NCI-H510A treated with DMSO at 0.1 percent for 48 hours (cell line): ENCODE measurements around the gene ZNF827.

Source experiments
- DNase-seq: peaks from one replicate; lab custom pipeline; 2025; lab: John Stamatoyannopoulos, UW

The ZNF827 gene

DNA sequence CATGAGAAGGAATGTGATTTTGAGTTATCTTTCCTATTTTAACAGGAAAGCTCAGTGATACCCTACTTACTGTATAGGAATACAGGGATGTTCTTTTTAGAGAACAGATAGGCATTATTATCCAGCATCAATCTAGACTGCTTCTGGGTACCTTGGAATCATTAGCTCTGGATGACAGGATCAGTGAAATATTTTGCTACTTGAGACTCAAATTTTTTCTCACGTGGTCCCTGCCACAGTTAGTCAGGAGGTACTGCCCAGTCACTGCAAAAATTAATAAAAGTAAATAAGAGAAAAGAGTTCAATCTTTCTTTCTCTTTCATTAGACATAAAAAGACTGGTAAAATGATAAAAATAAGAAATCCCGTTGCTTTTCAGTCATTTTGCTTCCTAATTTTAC, 5.5 kb downstream of the ZNF827 start:
- DNase-seq, result no peak

DNA sequence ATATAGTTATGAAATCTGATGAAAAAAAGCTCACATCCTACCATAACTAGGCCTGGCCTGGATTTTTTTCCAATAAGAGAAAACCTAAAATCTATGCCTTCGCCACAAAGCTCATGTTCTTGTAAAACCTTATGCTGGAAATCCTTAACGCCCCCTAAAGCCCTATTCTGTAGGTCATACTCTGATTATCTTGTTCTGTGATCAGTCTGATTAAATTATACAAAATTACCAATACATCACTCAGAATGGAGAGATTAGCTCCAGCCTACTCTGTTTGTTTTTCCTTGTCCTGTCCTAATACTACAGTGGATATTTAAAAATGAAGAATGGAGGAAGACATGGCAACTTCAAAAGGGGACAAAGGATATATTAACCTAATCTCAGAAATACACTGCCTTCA, 7.2 kb downstream of the ZNF827 start:
- no peak for DNase-seq

DNA sequence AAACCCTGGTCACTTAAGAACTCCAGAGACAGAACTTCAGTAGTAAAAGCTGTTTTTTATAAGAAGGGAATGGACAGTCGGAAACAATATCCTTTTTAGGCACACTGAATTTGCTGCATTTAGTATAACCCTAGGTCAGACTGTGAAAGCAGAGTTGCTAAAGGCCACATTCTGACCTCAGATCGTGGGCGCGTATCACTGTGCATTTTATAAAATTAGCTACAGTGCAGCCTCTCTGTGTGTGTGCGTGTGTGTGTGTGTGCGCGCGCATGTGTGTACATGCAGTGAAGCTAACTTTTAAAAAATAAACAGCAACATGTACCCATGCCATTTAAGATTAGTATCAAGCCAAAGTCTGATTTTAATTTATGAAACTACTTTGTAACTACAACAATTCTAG, 8.0 kb downstream of the ZNF827 start:
- no peak for DNase-seq

DNA sequence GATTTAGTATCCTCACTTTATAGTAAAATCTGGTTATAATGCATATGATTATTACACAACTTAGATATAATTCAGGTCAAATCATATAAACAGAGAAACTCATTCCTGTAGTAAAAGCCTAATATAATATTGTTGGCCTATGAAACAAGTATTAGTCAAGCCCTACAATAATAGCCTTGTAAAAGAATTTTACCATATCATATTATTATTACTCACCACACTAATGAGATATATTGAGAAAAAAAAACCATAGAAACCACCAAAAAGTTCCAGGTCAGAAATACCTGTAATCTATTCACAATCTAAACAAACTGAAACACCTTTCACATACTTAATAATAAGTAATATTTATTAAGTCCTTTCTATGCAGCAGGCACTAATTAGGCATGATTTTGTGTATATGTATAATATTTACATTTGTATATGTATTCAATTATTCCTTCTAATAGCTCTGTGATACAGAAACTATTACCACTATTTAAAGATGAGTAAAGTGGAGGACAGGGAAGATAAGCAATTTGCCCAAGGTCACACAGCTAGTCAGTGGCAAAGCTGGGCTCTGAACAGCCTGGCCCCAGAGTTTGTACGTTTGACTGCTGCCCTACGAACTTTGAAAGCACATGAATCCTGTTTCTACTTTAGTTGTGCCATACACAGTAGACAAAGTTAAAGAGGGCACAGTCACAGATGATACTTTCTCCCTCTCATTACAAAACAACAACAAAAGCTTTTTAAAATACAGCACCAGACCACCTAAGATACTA, 9.0 kb downstream of the ZNF827 start:
- no peak for DNase-seq

DNA sequence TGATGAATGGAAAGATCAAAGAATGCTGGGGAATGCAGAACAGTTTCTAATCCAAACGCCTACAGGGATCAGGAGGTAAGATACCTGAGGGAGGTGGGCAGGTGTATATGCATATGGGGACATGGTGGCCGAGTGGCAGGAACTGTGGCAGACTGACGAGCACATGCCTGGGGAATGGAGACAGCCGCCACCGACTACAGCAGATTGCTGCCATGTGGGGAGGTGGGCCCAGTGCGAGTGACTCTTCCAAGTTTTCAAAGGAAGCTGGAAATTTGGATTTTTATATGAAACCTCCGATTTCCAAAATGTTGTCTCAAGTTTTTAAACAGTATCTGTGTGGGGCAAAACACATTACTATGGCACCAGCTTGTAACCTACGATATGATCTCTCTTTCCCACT, 9.9 kb downstream of the ZNF827 start:
- DNase-seq, result no peak

DNA sequence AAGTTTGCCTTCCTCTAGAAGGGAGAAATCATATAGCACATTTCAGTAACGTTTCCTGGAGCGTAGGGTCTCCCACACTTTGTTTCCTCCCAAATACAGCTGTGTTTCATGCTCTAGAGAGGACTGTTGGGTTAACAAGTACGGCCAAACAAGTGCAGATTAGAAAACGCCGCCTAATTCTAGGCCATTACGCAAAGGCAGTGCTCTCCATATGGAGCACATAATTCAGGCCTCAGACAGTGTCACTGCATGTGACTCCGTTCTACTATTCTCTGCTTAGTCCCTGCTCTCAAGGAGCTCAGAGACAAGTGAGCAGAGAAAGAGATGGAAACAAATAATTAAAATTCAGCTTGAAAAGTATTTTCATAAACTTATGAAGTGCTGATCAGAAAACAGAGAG, 11.6 kb downstream of the ZNF827 start:
- no peak for DNase-seq

DNA sequence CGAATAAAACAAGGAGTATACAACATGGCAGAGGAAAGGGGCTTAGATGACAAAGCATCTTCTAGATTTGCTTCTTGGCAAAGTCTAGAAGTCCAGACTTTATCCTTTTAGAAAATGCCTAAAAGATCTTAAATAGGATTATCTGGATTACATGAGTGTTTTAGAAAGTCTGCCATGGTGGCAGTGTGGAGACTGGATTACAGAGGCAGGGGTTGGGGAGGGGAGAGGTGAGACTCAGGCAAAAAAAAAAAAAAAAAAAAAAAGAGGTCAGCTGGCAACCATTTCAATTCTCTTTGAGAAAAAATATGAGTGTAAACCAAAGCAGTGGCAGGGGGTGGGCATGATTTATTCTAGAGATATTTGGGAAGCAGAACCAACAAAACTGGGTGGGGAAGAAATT, 17.4 kb downstream of the ZNF827 start:
- DNase-seq, result no peak

DNA sequence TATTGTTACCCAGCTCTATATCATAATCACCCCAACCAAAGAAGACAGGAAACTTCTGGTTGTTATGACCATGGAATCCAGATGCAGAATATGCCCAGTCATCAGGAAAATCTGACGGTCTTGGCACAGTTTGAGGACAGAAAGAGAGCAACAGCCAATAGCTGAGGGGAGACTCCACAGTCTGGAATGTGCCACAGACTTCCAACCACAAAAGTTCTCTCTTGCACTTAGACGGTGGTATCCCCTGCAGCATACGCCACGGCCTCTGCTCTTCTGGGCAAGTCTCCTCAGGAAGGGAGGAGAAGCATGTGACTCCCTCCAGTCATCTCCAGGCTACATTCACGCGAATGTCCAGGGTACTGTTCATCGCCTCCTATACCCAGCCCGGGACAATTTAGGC, 18.4 kb downstream of the ZNF827 start:
- no peak for DNase-seq

DNA sequence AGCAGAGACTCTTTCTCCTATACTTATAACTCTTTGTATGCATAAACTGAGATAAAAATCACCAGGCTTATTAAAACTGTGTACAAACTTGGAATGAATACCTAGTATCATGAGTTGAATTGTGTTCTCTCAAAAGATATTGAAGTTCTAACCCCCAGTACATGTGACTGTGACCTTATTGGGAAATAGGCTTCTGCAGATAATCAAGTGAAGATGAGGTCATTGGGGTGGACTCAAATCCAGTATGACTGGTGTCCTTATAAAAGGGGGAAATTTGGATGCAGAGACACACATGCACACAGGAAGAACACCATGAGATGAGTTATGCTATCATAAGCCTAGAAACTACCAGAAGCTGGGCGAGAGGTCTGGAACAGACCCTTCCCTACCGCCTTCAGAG, 26.2 kb downstream of the ZNF827 start:
- DNase-seq, result no peak

DNA sequence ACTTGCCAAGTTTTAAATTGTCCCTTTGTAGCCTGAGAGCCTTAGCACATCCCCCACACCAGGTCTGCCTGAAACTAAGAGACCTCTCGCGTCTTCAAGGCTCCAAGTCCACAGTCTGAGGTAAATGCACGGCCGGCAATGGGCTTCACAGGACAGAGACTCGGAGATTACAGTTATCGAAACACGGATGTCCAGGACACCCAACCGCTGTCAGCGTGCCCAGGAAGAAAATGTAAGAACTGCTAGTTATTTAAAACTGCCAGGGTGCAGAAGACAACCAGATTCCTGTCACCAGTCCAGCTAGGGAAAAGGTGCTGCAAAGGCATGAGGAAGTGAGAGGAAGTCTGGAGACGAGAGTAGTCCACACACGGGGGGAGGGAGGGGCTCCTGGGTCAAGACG, 28.9 kb downstream of the ZNF827 start:
- no peak for DNase-seq

DNA sequence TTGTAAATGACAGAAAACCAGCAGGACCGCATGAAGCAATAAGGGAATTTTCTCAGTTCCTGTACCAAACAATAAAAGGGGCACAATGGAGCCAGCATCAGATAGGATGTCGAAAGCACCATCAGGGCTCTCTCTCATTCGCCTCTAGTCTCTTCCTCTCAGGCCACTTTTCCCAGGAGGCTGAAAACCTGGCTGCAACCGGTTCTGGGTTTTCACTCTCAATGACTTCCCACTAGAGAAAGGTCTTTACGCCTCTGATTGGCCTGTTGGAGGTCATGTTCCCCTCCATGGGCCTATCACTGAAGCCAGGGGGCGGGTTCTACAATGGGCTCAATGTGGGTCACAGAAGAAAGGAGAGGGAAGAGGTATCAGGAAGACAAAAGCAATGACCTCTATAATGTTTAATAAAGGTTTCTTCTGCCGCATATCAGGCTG, 29.3 kb downstream of the ZNF827 start:
- no peak for DNase-seq

DNA sequence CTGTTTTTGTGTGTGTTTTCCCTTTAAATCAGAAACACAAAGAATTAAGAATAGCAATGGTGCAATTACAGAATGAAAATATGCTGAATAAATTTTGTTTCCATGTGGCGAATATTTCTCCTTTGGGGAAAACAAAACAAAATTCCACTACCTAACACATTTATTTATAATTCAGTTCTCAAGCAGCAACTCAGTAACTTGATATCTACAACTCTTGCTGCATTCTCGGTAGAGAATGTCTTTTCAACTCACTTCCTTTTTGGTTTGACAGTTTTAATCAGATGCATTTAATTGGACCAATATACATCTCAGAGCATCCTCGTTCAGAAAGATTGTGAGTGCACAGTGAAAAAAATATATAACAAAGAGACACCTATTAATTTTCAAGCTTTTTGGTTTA, 30.8 kb downstream of the ZNF827 start:
- DNase-seq, result peak; percentile 3

DNA sequence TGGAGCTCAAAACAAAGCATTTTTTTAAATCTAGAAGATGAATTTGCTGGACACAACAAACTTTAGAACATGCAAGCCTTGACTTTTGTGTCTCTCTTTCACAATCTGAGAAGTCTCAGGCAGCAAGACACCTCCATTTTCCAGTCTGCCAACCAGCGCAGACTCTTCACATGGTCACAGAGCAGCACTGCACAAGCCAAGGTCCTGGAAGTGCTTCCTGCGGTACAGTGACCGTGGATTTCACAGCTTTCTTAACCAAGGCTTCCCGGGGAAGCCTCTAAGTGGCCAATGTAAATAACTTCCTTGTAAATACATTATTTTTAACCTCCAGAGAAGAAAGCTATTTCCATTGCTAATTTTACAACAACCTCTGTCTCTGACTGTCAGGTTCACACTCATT, 31.2 kb downstream of the ZNF827 start:
- DNase-seq, result no peak

DNA sequence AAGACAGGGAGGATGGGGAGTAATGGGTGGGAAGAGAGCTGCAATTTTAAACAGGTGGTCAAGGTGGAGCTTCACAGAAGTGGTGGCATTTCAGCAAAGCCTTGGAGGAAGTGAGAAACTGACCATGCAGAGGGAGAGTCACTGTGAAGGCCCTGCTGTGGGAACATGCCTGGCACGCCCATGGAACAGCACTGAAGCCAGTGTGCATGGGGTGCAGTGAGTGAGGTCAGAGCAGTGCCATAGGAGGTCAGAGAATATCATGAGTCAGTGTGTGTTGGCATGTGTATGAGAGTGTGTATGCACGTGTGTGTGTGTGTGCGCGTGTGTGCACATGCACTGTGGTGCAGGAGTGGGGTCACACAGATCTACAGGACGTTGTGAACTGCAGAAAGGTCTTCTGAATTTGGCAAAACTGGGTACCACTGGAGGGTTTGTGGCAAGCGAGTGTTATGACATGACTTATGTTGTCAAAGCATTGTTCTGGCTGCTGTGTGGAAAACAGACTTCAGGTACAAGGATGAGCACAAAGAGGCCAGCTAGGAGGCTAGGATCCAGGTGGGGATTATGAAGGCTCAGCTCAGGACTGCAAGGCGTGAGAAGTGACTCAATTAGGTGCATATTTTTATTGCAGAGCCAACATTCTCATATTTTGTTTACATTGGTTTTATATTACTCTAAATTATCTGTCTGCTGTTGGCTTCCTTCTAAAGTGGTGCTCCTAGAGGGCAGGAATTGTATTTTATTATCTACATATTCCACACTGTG, 34.0 kb downstream of the ZNF827 start:
- peak; percentile 20 for DNase-seq

DNA sequence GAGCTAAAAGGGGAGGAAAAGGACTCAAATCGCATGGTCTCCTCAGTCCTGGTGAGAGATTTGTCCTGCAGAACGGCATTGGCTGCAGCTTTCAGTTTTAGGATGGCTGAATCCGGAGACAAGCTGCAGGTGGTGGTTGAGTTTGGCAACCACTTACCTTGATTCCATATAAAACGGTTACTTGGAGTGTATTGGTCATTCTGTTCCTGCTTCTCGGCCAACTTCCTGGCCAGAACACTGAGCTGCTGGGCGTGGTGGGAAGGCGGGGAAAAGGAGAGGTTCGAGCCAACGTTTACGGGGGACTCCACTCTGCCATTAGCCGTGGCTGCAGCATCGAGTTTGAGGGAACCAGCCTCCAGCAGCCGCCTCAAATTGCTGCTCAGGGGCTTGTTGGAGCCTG, 36.1 kb downstream of the ZNF827 start:
- DNase-seq, result no peak

DNA sequence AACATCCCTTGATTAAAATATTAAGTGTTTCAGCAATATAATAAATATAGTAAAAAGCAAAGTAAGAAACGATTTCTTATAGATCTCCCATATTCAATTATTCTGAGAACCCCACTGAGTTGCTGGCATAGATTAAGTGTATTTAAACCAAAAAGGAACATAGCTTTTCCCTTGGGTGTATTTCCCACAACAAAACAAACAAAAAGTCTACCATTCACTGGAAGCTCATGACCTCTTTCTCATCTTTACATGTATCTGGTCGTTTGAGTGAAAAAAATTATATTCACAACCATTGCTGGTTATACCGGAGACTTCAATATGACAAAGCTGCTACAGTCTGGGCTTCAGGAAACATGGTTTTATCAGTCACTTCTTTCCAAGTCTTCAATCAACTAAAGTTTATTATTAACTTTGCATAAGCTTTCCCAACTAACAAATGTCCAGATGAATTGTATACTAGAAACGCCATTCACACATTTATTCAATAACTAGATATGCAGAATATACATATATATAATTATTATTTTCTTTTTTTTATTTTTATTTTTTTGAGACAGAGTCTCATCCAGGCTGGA, 38.6 kb downstream of the ZNF827 start:
- DNase-seq, result no peak

DNA sequence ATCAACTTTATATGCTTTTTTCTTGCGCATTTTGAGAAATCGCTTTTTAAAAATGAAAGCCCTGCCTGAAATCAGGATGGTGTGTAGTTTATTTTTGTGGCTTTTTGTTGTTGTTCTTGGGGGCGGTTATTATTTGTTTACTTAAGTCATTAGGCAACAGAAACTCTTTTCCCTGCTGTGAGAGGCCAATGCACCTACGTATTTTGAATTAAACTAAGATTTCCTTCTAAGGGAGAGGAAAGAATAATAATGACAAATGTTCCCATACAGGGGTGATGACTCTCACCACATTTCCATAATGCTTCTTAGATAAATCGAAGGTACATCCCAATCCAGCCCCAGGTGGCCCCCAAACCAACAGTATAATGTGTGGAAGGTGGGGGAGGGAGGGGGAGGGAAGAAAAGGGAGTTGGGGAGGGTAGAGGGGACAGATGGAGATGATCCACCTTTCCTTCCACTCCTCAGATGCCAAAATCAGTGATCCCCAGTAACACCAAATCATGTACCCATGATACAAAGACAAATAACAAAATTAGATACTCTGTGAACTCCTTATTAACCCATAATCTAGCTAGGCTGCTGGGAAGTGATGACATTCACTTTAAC, 39.6 kb downstream of the ZNF827 start:
- no peak for DNase-seq

DNA sequence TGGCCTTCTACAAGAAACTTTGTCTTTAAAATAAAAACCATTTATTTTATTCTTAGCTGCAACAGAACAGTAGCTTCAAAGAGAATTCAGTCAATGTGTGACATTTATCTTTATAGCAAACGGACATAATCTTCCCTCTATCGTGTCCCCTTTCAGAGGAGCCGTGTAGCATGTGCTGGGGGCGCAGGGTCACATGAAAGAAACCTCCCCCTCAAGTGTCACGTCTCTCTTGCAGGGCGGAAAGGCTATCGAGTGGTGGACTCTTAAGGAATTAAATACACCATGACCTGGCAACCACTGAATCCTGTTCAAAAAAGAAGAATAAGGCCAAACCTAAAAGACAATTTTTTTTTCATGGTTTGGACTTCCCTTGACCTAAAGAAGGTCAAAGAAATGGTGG, 40.2 kb downstream of the ZNF827 start:
- no peak for DNase-seq

DNA sequence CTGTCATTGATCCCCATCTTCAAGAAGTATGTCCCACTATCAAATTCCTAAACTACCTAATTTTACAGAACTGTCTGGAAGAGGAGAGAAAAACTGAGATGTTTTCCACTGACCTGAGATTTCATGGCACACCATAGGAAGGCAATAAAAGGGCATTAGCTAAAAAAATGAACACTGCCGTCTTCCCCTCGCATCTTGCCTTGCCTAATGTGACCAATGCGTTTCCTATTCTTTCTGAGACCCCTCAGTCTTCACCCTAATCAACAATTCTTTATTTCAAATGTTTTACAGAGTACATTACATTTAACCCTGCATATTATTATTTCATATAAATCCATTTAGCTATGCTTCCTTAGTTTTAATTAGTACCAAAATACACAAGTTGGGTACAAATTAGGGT, 43.6 kb downstream of the ZNF827 start:
- DNase-seq, result no peak

DNA sequence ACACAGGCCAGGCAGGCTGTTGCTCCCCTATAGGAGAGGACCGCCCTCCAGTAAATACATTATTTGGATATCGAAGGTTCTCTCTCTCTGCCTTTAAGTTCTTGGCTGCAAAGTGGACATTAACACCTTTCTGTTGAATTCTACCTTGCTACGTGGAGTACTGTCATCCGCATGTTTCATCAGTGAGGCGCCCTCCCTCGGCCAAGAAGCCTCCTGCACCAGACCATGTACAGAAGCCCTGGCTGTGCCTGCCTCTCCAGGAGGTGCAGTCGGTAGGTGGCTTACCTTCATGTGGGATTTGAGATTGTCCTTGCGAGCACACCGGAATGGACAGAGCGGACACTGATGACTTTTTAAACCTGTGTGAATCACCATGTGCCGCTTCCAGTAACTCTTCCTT, 46.7 kb downstream of the ZNF827 start:
- no peak for DNase-seq

DNA sequence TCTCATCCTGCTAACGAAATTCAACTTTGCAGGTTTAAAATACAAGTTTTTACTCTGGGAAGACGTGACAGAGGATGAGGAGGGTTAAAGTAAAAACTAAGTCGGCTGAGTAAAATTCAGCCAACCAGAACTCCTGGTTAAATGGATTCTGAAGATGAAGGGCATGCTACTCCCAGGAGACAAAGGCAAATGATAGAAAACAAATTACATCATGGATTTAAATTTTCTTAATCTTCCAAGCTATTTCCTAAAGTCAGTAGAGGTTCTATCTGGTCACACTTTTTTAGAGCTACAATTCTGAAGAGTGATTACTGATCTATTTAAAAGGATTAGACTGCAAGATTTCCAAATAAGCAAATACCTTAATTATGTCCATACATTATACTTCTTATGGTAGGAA, 47.9 kb downstream of the ZNF827 start:
- DNase-seq, result no peak

DNA sequence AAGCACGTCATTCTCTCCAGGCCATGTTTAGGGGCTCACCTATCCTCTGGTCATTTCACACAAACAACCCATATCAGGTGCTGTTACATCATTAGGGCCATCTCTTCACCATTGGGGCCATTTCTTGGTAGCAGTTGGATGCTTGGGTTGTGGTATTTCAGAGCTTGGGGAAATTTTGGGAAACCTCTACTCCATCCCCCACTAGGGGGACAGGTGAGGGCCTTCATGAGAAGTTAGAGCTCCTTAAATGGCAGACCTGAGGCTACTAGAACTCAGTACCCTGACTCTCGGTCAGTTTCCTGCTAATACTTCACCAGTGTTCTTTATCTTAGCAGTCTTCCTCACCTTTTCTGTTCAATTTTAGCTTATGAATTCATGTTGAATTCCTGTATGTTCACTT, 50.2 kb downstream of the ZNF827 start:
- no peak for DNase-seq
